ENCODE data around the gene ASAP2.

The ASAP2 gene

DNA sequence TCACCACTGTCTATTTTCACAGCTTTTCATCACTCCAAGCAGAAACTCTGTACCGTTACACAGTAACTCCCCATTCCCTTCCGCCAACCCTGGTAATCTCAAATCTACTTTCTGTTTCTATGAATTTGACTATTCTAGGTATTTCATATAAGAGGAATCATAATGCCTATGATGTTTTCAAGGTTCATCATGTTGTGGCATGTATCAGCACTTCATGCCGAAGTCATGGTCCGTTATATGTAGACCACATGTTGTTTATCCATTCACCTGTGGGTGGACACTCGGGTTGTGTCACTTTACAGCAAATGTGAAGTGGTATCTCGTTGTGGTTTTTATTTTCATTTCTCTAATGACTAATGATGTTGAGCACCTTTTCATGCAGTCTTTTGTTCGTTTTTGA, 238.5 kb downstream of the ASAP2 start:
- DNase-seq, result peak; percentile 5

DNA sequence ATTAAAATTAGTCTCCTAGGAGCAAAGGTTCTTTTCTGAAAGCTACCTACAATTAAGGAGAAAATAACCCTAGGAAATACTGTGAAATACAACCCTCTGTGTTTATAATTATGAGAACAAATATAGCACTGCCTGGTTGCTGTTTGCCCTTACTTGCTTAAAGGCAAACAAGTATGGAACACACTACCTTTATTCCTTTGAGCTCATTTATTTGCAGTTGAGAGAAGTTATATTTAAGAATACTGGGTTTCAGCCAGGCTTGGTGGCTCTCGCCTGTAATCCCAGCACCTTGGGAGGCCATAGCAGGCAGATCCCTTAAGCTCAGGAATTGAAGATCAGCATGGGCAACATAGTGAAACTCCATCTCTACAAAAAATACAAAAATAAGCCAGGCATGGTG, 244.6 kb downstream of the ASAP2 start:
- no peak for DNase-seq
